GM12864 (cell line): ENCODE data around the gene TBCK.

Source experiments
- DNase-seq: peaks from one replicate; pipeline ENCODE4 v3.0.0-alpha.2; 2011; ENCODE audit warnings: low read depth
- H3K4me3 ChIP-seq: 2 replicates; pipeline ENCODE4 v1.5.1; 2011; ENCODE audit warnings: mild to moderate bottlenecking, low read depth, low read length, control low read depth
- TF ChIP-seq, protein P1 (sequence below): IDR thresholded peaks from 2 replicates; pipeline ENCODE4 v1.5.1; 2011; ENCODE audit warnings: low read depth, mild to moderate bottlenecking, moderate library complexity, low read length, control low read depth, inconsistent platforms; ENCODE audit errors: missing control alignments

Gene TBCK

DNA sequence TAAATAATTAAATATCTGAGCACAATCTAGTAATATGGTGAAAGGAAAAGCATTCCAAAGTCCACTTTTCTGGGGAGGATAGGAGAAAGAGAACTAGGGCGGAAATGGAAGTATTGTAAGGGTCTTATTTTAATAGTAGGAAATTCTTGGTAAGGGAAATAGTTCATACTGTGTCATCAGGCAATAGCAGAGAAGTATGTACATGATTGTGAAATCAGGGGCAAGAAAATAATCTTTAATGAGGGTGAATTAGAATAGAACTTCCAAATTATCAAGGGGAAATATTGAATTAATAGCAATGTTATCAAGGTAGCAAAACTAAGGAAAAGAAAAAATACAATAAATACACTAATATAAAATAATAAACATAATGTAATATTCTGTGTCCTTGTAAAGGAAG is 37.8 kb upstream of the TBCK start:
- H3K4me3 ChIP-seq, result no peak overlapping the region
- TF ChIP-seq, protein P1, sequence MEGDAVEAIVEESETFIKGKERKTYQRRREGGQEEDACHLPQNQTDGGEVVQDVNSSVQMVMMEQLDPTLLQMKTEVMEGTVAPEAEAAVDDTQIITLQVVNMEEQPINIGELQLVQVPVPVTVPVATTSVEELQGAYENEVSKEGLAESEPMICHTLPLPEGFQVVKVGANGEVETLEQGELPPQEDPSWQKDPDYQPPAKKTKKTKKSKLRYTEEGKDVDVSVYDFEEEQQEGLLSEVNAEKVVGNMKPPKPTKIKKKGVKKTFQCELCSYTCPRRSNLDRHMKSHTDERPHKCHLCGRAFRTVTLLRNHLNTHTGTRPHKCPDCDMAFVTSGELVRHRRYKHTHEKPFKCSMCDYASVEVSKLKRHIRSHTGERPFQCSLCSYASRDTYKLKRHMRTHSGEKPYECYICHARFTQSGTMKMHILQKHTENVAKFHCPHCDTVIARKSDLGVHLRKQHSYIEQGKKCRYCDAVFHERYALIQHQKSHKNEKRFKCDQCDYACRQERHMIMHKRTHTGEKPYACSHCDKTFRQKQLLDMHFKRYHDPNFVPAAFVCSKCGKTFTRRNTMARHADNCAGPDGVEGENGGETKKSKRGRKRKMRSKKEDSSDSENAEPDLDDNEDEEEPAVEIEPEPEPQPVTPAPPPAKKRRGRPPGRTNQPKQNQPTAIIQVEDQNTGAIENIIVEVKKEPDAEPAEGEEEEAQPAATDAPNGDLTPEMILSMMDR, result no peak
- DNase-seq, result no peak

DNA sequence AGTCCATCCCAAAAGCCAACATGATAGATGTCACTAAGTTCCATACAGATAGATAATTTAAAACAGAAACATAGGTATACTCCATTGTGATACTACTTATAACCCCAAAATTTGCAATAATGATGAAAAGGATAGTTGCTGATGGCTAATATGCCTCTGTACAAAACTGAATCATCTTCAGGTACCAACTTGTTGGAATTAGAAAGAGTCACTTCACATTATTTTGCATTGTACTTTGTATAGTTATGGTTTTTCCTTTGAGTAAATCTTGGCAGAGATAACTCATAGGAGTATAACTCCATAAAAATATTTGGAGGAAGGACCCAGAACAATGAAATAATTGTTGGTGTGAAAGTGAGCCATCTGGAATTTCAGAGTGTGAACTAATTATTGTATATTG is 35.0 kb upstream of the TBCK start:
- TF ChIP-seq, protein P1, result no peak
- H3K4me3 ChIP-seq, result no peak overlapping the region
- DNase-seq, result no peak

DNA sequence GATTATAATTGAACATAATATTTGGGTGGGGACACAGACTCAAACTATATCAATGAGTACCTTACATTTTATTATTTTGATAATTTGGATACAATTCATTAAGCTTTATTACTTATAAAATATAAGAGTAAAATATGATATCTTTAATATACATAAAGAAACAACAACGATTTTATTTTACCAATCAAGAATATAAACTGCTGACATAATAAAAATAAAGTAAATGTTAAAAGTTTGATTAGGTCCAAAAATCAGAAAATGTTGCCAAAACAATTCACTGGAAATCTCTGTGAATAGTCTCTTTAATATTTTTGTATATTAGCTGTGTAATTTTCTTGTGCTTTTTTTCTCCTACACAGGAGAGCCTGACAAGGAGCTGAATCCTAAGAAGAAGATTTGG is 31.2 kb upstream of the TBCK start:
- TF ChIP-seq, protein P1, result no peak
- no peak overlapping the region for H3K4me3 ChIP-seq
- no peak for DNase-seq

DNA sequence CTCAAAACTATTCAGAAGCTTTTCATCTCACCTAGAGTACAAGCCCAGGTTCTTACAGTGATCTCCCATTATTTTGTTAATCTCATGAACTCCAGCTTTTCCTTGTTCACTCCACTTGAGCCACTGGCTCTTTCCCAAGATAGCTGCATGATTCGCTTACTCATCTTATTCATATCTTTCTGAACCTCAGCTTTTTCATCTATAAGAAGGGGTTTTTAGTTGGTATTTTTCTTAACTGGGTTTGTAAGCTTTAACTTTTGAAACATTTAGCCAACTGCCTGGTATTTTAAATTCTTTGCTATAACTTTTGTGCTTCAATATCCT is 28.6 kb upstream of the TBCK start:
- no peak for DNase-seq

DNA sequence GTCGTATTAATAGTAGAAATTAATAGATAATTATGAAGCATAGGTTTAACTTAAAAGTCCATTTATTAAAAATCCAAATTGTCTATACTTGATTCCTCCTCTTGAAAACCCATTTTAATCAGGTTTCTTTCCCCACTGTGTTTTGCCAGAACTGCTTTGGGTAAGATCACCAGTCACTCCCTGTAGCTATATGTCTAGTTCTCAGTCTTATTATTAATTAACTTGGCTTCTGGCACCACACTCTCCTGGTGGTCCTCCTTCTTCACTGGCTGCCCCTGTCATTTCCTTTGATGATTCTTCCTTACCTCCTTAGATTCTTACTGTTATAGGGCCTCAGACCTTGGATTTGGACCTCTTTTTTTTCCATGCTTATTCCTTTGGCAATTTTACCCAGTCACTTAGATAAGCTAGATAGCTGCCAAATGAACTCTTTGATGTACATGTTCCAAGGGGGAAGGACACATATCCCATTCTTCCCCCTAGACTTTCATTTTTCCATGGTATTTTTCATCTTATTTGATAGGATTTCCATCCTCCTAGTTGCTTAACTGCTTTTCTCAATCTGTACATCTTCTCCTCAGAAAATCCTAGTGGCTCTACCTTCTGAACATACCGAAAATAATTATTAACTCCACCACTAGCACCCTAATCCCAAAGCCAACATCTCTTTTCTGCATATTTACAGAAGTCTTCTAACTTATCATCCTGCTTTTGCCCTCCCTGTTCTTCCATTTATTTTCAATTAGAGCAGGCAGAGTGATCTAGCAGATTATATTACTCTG is 28.0 kb upstream of the TBCK start:
- TF ChIP-seq, protein P1, result no peak
- no peak overlapping the region for H3K4me3 ChIP-seq

More for the DNA sequence above, 28.6 kb upstream of the TBCK start:
- TF ChIP-seq, protein P1, result no peak
- no peak overlapping the region for H3K4me3 ChIP-seq

DNA sequence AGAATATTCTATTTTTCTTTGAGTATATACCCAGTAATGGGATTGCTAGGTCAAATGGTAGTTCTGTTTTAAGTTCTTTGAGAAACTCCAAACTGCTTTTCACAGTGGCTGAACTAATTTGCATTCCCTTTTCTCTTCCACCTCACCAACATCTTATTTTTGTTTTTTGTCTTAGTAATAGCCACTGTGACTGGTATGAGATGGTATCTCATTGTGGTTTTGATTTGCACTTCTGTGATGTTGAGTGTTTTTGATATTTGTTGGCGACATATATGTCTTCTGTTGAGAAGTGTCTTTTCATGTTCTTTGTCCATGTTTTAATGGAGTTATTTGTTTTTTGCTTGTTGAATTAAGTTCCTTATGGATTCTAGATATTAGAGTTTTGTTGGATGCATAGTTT is 24.8 kb upstream of the TBCK start:
- TF ChIP-seq, protein P1, result no peak
- H3K4me3 ChIP-seq, result no peak overlapping the region
- no peak for DNase-seq

More for the DNA sequence above, 28.0 kb upstream of the TBCK start:
- no peak for DNase-seq

DNA sequence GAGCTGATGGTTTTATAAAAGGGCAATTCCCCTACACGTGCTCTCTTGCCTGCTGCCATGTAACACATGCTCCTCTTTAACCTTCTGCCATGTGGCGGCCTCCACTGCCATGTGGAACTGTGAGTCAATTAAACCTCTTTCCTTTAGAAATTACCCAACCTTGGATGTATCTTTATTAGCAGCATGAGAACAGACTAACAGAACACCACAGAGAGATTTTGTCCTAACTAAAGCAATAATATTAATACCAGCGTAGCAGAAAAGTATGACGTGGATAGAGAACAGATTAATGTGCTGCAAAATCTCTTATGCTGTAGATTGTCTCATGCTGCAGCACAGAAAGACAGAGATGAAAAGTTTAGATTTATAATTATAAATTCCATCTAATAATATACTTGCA is 23.4 kb upstream of the TBCK start:
- no peak for DNase-seq
- TF ChIP-seq, protein P1, result no peak
- no peak overlapping the region for H3K4me3 ChIP-seq
